SU-DHL-6 (cell line): Measurements from ENCODE around the gene ITIH4.

Experiments used
- CTCF ChIP-seq: fragments of 200-600 bp; sonication (generic); IDR thresholded peaks from one replicate; pipeline ENCODE4 v1.5.1; 2017; ENCODE audit warnings: antibody characterized with exemption, mild to moderate bottlenecking, low read length, moderate library complexity; ENCODE audit not compliant: insufficient read depth, poor library complexity, severe bottlenecking
- EZH2phosphoT487 ChIP-seq: fragments of 200-600 bp; sonication (generic), shearing (Covaris generic); conservative IDR thresholded peaks from 2 replicates; pipeline ENCODE4 v1.6.1; 2018; ENCODE audit warnings: mild to moderate bottlenecking, antibody characterized with exemption, low read length, moderate library complexity, mixed read lengths

GRCh38 chr3:52880047-52880446 lies 49.6 kb upstream of the ITIH4 start:
- TF ChIP-seq CTCF (no peak), EZH2phosphoT487 (no peak)
